ENCODE results near the gene MARCO. TPM values are rescaled to one million over a fixed set of nuclear protein-coding genes. Genes with fewer than 3 reads are reported as not detected.

Gene MARCO
- polyA plus RNA-seq, 1 donor from 2014 or later, result not detected

DNA sequence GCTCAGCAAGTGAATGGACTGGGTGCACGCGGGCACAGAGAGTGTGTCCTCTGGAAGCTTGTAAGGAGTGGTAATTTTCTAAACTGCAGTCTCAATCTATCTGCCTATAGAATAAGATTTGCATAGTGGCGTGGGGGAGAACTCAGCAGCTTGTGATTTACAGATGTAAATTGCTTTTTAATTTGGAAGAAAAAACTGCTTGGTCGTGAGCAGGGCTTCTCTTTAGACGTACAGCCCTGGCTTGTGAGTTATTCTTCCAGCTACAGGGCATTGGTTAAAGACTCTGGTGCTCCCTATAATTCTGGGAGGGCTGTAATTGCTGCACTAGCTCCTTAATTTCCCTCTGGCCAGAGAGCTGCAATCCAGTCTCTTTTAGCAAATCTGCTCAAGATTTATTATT lies 84.9 kb downstream of the MARCO start:
- Histone ChIP-seq H2AFZ (ENCODE audit: low read depth, low read length) (no peak overlapping the region), H3K4me3 (ENCODE audit: low read length) (no peak overlapping the region), H3K9ac (ENCODE audit: low read length) (no peak overlapping the region), H3K9me2 (ENCODE audit: insufficient read depth, low read length) (no peaks in the 10 kb centered on the region), H3K27ac (ENCODE audit: low read length) (no peak overlapping the region), H3K9me3 (ENCODE audit: low read length) (no peaks in the 10 kb centered on the region), H3K36me3 (ENCODE audit: insufficient read depth, low read length) (no peaks in the 10 kb centered on the region), H3K4me2 (ENCODE audit: low read length) (no peak overlapping the region), H3F3A (ENCODE audit: insufficient read depth, low read length, poor library complexity, severe bottlenecking) (no peaks in the 10 kb centered on the region), H3K27me3 (ENCODE audit: insufficient read depth, low read depth, low read length) (no peaks in the 10 kb centered on the region), H4K20me1 (ENCODE audit: insufficient read depth) (no peaks in the 10 kb centered on the region), H3K79me2 (replicated peaks; ENCODE audit: insufficient read depth, low read length) (no peaks in the 10 kb centered on the region)
- TF ChIP-seq POLR2AphosphoS5 (IDR thresholded peaks at IDR 0.05) (no peak), RAD21 (conservative IDR thresholded peaks at IDR 0.05) (no peak), EP300 (conservative IDR thresholded peaks at IDR 0.05; ENCODE audit: poor library complexity, severe bottlenecking) (no peak), MXI1 (conservative IDR thresholded peaks at IDR 0.05; ENCODE audit: poor library complexity, severe bottlenecking) (no peak), EZH2 (IDR thresholded peaks at IDR 0.05; ENCODE audit: borderline replicate concordance, insufficient read depth, low read length, poor library complexity, severe bottlenecking) (no peak), SMC3 (conservative IDR thresholded peaks at IDR 0.05; ENCODE audit: poor library complexity) (no peak), REST (IDR thresholded peaks at IDR 0.05; ENCODE audit: borderline replicate concordance) (no peak), TAF1 (IDR thresholded peaks at IDR 0.05; ENCODE audit: low read depth) (no peak)
- TF ChIP-seq, protein P1, sequence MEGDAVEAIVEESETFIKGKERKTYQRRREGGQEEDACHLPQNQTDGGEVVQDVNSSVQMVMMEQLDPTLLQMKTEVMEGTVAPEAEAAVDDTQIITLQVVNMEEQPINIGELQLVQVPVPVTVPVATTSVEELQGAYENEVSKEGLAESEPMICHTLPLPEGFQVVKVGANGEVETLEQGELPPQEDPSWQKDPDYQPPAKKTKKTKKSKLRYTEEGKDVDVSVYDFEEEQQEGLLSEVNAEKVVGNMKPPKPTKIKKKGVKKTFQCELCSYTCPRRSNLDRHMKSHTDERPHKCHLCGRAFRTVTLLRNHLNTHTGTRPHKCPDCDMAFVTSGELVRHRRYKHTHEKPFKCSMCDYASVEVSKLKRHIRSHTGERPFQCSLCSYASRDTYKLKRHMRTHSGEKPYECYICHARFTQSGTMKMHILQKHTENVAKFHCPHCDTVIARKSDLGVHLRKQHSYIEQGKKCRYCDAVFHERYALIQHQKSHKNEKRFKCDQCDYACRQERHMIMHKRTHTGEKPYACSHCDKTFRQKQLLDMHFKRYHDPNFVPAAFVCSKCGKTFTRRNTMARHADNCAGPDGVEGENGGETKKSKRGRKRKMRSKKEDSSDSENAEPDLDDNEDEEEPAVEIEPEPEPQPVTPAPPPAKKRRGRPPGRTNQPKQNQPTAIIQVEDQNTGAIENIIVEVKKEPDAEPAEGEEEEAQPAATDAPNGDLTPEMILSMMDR (IDR thresholded peaks at IDR 0.05; ENCODE audit: poor library complexity, severe bottlenecking), result no peak

DNA sequence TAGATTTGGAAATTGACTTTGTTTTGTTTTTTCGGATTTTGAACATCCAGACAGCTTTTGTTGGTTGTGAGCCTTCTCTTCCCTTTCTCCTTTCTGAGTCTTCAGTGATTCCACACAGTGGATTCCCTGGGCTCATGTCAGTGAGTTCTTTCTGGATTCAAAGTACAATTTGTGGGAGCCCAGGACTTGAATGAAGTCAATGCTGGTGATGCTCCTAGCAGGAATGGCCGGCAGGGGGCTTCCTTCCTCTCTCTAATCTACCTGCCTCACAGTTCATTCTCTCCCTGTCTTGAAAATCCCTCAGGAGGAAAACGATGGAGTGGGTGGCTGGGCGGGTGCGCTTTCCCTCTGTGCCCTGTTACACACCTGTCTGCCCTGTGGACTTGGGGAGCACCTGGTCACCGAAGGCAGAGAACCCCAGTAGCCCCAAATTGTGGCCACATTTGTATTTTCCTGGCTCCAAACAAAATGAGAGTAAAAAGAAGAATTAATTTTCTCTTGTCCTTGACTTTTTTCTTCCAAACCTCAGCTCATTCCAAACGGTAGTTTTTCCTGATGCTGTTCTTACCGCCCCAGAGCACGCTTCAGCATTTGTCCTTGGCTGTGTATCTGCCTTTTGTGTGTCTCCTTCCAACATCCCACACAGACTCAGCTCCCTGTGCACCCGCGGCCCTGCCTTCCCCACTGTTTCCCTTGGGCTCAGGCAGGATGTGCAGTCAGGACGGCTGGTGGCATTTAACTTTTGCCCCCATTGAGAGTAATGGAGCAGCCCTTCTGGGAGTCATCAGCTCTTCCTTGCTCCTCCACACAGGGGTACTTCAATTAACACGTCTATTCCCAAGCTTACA lies 86.6 kb downstream of the MARCO start:
- Histone ChIP-seq H3K9ac (ENCODE audit: low read length) (no peak overlapping the region), H3K36me3 (ENCODE audit: insufficient read depth, low read length) (no peaks in the 10 kb centered on the region), H3K4me2 (ENCODE audit: low read length) (no peak overlapping the region), H3K4me3 (ENCODE audit: low read length) (no peak overlapping the region), H3K9me2 (ENCODE audit: insufficient read depth, low read length) (no peaks in the 10 kb centered on the region), H2AFZ (ENCODE audit: low read depth, low read length) (no peak overlapping the region), H3K9me3 (ENCODE audit: low read length) (no peaks in the 10 kb centered on the region), H3K27ac (ENCODE audit: low read length) (no peak overlapping the region), H3F3A (ENCODE audit: insufficient read depth, low read length, poor library complexity, severe bottlenecking) (no peaks in the 10 kb centered on the region), H3K79me2 (replicated peaks; ENCODE audit: insufficient read depth, low read length) (no peaks in the 10 kb centered on the region), H3K27me3 (ENCODE audit: insufficient read depth, low read depth, low read length) (no peaks in the 10 kb centered on the region), H4K20me1 (ENCODE audit: insufficient read depth) (no peaks in the 10 kb centered on the region)
- peak; percentile 10 for TF ChIP-seq RAD21 (conservative IDR thresholded peaks at IDR 0.05)
- TF ChIP-seq, protein P1 (IDR thresholded peaks at IDR 0.05; ENCODE audit: poor library complexity, severe bottlenecking), result no peak

All from neural cell (in vitro differentiated cells).